ENCODE results near the gene TBC1D20. TPM values are rescaled to one million over a fixed set of nuclear protein-coding genes. Genes with fewer than 3 reads are reported as not detected.

The TBC1D20 gene
- total RNA-seq, result 52.0 and 63.9 TPM in 2 replicates

GRCh38 chr20:462199-462991 is at the start of gene TBC1D20:
Gene TBC1D20, minus strand, starts transcription at chr20:462533. Its CDS starts 128 bp downstream, at chr20:462405.

DNA sequence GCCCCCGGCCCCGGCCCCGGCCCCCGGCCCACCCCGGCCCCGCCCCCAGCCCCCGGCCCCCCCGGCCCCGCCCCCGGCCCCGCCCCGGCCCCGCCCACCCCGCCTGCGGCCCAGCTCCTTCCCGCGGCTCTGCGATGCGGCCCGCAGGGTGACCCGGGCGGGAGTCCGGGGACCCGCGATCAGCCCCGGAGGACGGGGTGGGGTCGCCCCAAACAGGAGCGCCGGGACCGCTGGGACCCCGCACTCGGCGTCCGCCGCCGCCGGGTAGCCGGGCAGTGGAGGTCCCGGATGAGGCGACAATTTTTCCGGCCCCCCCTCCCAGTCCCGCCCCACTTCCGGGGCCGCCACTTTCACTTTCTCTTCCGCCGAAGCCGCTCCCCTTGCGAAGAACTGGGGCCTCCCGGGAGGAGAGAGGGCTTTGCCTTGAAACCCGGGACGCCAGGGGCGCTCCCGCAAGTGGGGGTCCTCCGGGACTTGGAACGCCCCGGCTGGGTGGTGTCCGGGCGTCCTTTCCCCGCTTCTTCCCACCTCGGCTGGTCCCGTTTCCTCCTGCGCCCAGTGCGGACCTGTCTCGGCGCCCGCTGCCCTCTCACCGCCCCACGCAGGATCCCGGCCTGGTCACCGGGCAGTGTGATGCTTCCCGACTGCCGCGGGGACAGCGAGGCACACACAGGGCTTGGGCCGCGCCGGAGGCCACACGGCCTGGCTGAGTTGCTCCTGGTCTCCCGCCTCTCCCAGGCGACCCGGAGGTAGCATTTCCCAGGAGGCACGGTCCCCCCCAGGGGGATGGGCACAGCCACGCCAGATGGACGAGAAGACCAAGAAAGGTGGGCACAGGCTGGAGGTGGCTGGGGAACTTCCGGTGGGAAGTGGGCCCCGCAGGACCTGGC is 54.1 kb downstream of the TBC1D20 start, which contains the start of gene RBCK1:
TSS of gene RBCK1 (plus strand) at position 347 of the 890 bp plus-strand sequence. CDS start at position 806, 459 bp downstream.

Small RNAs within 50 kb of the gene (small RNA-seq; reads per million reads assigned to genes)
- not detected for gene RF00019 (ENCODE audit: low replicate concordance)

Other genes with a start within 250 kb of the TBC1D20 start
- gene DEFB129, start 235.3 kb downstream of the TBC1D20 start, total RNA-seq, result not detected in 2 replicates
- gene DEFB132, start 204.8 kb downstream of the TBC1D20 start, total RNA-seq, result not detected in 2 replicates
- 3.1 and 3.4 TPM in 2 replicates for gene C20orf96, start 171.8 kb downstream of the TBC1D20 start, total RNA-seq
- 12.7 and 23.3 TPM in 2 replicates for gene ZCCHC3, start 165.0 kb downstream of the TBC1D20 start, total RNA-seq
- gene SOX12, start 137.0 kb downstream of the TBC1D20 start, total RNA-seq, result 10.1 and 10.3 TPM in 2 replicates
- gene NRSN2, start 115.4 kb downstream of the TBC1D20 start, total RNA-seq, result 33.5 and 56.9 TPM in 2 replicates
- gene TRIB3, start 81.8 kb downstream of the TBC1D20 start, total RNA-seq, result 57.0 and 452 TPM in 2 replicates
- gene RBCK1, start 54.2 kb downstream of the TBC1D20 start, total RNA-seq, result 92.9 and 122 TPM in 2 replicates
- 111 and 156 TPM in 2 replicates for gene CSNK2A1, start 81.3 kb upstream of the TBC1D20 start, total RNA-seq
- not detected in 2 replicates for gene TCF15, start 147.8 kb upstream of the TBC1D20 start, total RNA-seq
- 47.9 and 75.0 TPM in 2 replicates for gene SRXN1, start 190.7 kb upstream of the TBC1D20 start, total RNA-seq
- gene SCRT2, start 213.3 kb upstream of the TBC1D20 start, total RNA-seq, result not detected in 2 replicates

All from placental pericyte (primary cell).